GM19324 (cell line): ENCODE measurements around the gene CRYBG2.
"Not testable (repeated sequence)": the region's sequence is repeated elsewhere in the genome, so short reads cannot be mapped to it uniquely, and the experiment has no call there.

ENCODE experiments used
- ATAC-seq: cut with Tn5 transposase; IDR thresholded peaks from one replicate; pipeline ENCODE4 v1.9.1; 2021; ENCODE audit warnings: mild to moderate bottlenecking, moderate library complexity; ENCODE audit not compliant: unreplicated experiment, low FRiP score

CRYBG2 gene

DNA sequence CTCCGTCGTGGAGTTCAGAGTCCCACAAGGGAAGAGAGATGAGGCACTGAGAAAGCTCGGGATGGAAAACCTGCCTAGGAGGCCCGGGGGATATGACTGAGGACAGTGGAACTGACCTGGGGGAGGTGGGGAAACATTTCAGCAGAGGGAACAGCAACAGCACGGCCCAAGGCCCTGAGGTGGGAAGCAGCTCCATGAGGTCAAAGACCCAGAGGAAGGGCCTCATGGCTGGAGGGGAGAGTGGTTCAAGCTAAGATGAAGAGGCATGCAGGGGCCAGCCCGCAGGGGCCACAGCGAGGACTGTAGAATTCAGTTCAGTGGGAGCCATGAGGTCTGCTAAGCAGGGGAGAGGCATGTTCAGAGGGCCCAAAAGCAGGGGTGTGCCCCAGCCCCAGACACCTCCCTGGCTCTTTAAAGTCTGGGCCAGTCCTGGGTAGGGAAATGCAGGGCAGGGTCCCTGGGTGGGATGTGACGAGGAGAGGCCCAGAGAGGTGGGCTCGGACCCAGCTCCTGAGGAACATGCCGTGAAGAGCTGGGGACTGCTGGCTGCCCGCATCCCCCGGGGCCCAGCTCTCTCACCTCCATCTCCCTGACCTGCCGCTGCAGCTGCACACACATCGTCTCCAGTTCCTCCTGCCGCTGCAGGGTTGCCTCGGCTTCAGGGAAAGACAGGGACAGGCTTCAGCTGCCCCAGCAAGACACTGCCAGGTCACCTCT lies 57.4 kb downstream of the CRYBG2 start:
- ATAC-seq, result no peak

DNA sequence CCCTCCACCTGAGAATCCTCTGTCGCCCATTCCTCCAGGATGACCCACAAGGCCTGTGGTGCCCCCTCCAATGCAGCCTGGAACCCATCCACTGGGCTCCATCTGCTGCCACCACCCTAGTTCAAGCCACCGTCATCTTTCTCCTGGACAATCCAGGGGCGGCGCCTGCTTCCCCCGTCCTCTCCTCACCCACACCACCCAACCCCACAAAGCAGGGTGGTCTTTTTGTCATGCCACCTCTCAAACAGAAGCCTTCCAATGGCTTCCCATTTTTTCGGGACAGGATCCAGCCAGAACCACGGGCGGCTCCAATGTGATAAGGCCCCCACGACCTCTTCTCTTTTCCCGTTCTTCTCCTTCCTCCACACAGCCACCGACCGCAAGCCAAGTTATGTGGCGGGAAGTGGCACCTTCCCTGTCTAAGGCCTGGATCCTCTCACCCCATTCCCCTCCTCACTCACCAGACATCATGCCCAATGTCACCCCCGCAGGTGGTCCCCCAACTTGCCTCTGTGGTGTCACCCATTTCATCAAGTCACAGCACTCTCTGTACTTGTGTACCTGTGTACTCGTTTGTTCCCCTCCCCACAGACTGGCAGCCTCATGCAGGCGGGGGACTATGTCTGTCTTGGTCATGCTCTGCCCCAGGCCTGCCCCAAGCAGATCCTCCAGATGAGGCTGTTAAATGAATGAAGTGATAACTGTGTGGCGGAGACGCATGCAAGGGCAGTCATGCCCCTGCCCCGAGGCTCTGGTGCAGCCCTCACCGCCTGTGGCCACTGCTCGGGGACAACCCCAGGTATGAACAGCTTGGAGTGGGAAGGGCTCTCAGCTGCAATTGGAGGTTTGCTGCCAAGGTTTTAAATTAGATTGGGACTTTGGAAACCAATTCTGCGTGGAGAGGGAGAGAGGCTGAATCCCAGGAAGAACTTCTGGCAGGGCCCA lies 58.5 kb downstream of the CRYBG2 start:
- no peak for ATAC-seq

DNA sequence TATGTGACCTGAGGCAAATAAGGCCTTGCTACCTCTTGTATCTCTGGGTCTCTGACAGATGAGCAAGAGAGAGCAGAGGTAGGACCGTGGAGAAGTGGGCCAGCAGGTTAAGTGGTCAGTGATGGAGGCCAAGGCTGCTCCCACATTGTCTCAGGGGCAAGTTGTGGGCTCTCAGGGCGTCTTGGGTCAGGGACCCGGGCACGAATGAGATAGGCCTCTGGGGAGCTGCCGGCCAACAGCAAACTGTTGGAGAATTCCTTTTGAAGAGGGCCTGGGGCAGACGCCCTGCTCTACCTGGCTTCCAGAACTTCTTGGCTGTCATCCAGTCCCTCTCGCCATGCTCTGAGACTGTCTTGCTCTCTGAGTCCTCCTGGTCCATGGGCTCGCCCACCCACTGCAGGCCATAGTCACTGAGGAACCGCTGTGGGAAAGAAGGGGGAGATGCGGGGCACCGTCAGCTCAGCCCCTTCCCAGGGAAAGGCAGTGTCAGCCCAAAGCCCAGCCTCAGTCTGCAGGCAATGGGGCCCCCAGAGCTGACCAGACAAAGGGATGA lies 59.9 kb downstream of the CRYBG2 start:
- ATAC-seq, result no peak

DNA sequence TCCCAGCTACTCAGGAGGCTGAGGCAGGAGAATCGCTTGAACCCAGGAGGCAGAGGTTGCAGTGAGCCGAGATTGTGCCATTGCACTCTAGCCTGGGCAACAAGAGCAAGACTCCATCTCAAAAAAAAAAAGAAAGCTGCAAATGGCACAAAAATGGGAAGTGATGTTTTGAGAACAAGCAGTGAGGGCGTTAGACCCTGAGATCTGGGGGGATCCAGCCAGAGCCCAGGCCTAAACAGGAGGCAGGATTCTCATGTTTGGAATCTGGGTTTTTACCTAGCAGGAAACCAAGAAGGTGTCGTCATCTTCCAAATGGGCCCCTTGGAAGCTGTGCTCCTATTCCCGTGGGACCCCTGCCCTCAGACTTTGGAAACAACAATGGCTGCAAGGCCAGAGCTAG lies 61.2 kb downstream of the CRYBG2 start:
- not testable (repeated sequence) for ATAC-seq

DNA sequence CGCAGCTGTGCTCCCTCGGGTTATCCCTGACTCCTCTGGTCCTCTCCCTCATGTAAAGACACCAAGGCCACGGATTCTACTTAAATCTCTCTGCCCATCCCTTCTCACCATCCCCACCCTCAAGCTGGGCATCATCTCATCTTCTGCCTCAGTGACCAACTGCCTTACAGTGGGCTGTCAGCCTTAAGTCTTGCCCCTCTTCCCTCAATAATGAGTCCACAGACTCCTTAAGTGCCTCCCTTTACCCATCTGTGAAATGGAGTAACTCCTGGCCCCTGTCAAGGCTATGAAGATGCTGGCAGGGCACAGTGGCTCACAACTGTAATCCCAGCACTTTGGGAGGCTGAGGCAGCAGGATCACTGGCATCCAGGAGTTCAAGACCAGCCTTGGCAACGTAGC lies 62.0 kb downstream of the CRYBG2 start:
- no peak for ATAC-seq

DNA sequence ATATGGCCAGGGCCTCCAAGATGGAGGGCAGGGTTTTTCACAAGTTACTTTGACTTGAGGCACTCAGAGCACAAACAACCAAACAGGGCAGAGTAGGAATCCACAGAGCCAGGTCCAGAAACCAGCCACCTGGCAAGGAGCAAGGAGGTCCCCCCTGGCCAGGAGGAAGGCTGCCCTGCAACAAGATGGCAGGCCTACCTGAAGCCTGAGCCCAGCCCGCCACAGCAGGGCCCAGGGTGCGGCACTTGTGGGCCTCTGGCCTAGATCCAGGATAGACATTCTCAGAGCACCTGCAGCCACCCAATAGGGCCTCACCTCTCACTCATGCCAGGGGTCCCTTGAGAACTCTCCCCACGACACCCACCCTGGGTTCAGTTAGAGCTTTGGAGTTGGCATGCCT lies 62.5 kb downstream of the CRYBG2 start:
- ATAC-seq, result no peak

DNA sequence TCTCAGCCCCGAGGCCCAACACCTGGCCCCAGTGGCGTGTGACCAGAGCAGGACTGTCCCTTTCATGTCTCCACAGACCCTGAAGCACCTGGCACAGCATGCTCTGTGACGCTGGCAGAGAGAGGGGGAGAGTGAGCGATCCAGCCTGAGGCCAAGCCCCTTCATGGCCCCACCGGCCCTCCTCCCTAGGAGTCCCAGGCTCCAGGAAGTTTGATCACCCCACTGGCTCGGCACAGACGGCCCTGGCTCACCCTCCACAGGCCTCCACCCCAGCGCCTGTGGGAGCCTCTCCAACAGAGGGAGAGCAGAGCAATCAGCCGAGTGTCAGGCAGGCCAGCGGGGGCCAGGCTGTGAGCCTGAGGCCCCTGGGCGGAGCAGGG lies 63.1 kb downstream of the CRYBG2 start:
- no peak for ATAC-seq

DNA sequence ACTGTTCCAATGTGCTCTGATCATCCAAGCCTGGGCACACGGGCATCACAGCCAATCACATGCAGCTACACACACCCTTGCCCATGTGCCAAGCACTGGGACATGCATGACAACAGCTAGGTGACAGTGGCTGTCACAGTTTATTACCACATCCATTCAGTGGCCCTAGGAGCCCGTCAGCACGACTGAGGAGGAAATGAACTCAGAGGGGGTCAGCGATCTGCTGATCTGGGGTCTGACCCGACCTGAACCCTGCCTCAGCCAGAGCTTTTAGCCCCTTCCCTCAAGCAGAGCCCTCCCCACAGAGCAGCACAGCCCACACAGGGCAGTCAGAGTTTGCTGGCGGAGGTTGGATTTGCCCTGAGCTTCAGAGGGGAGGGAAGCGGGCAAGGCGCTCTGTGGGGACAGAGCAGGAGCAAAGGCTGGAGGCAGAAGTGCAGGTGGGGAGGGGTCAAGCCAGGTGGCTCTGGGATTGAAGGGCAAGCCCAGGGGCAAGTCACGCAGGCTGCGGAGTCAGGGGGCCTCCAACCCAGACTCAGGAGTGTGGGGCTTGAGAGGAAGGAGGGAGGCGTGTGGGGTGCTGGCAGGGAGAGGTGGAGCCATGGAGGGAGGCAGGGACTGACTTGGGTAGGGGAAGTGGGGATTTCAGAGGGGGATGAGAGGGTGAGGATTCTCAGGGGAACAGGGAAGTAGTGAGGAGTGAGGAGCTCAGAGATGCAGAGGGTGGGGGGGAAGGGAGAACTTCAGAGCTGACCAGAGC lies 63.6 kb downstream of the CRYBG2 start:
- no peak for ATAC-seq

DNA sequence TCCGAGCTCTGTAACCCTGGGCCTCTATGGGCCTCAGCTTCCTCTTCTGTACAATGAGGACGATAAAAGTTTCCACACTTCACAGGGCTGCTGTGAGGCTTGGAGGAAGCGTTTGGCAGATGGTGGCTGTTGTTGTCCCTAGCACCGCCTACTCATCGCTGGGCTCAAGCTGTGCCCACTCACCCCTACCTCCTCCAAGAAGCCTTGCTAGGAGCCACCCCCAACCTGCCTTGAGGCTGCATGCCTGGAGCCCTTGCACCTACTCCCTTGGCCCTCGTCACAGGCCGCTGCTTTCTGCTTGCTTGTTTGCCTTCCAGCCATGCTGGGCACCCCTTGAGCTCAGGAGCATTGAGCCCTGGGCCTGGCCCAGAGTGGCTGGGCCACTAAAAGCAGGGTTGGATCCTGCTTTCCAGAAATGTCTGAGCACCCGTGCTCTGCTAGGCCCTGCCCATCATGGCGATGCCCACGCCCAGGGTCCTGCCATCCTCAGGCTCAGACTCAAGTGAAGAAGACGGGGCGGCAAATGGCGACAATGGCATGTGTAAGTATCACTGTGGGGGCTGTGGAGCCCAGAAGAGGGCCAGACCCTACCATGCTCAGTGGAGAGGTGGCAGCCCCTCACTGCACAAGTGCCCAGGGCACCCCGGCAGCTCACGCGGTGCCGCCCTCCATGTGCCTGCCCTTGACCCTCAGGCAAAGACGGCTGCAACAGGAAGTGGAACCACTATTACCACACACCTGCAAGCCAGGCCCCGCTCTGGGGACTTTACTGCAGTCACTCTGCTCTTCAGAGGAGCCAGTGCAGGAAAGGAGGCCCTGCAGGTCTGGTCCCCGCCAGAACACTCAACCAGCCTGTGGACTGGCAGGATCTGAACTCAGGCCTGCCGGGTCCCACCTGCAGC lies 64.5 kb downstream of the CRYBG2 start:
- peak; percentile 47 for ATAC-seq

DNA sequence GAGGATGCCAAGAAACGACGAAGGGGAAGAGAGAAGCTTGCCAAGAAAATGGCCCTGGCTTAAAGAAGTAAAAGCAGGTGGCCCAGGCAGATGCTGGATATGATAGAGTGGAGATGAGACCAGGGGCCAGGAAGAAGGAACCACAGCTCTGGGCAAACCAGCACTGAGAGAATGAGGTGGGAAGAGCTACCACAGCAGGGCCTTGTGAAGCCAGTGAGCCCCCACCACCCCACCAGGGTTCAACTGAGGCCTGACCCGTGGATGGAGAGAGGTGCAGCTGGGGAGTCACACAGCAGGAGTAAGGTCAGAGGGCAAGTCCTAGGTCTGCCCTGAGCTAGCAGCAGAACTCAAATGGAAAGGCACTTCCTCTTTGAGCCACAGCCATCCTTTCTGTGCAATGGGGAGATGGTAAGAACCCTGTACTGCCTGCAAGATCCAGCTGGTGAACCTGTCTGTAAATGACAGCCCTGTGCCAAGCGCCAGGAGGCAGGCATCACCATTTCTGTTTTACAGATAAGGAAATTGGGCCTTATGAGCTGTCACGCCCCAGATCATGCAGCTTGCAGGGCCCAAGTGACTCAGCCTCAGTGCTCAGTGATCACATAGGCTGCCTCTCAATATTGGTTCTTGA lies 65.5 kb downstream of the CRYBG2 start:
- ATAC-seq, result no peak

DNA sequence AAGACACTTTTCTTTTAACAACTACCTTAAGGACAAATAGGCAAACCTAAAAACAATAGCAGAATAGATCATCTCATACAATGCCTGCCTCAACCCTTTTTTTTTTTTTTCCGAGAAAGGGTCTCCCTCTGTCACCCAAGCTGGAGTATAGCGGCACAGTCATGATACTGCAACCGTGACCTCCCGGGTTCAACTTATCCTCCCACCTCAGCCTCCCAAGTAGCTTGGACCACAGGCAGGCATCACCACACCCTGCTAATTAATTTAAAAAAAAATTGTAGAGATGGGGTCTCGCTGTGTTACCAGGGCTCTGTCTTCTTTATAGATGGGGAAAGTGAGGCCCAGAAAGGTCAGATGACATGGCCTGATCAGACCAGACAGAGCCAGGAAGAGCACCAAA lies 66.1 kb downstream of the CRYBG2 start:
- ATAC-seq, result no peak

DNA sequence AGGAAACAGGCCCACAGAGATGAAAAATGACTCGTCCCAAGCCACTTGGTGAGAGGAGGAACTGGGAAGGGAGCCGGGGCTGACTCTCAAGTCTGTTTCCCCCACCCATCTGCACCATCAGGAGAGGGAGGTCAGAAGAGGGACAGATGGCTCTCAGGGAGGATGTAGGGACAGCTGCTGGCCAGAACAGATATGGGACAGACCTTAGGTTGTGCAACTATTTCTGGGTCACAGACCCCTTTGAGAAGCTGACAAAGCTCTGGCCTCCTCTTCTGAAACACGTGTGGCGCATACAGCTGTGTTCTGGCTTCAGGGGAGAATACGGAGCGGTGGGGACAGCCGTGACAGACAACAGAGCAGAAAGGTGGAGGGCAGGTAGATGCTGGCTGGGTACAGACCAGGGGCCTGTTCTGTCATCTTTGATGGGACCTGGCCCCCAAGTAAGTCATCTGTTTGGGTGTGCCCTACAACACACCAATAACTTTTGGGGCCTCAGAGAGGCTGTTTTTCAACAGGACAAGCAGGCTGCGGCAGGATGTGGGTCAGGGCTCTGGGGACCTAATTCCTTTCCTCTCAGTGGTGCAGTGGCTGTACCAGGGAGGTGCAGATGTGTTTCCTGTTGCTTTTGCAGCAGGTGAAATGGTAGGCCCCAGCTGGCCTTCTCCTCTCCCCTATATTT lies 66.8 kb downstream of the CRYBG2 start:
- no peak for ATAC-seq

DNA sequence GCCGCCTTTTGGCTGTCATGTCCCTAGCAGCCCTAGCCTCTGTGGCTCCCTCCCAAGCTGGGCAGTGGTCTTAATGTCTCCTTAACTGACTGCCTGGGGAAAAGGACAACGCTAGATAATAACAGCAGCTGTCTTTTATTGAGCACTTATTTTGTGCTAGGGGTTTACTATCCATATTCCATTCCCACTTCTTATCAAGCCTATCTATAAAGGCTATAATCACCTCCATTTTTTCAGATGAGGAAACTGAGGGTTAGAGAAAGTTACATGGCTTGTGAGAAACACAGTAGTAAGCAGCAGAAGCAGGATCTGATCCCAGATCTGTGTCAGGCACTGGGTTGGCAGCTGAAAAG lies 67.9 kb downstream of the CRYBG2 start:
- ATAC-seq, result no peak

DNA sequence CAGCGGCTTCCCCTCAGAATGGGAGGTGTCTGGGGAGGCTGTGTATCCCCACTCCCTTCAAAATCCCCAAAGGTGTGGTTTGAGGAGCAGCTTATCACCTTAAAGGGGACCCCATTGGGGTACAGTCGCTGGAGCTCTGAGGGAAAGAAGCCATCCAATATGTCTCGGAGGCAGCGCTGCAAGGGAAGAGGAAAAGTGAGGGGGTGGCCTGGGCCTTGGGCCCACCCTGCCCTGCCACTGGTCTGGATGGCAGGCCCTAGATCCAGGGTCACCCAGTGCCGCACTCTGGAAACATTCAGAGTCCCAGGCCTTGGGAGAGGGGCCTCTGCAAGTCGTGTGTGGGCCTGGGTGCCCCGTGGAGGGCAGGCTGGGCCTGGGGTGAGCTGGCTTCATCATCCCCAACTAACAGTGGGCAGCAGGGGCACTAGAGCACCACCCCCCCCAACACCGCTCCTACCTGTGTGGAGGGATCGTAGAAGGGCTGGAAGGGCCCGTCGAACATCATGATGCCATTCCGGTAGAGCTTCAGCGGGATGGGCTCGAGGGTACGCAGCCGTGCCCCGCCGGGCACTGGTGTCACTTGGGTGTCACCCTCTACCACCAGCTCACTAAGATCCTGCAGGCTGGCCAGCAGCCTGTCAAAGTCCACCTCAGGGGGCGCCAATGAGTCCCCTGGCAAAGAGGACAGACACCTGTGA lies 68.4 kb downstream of the CRYBG2 start:
- no peak for ATAC-seq

DNA sequence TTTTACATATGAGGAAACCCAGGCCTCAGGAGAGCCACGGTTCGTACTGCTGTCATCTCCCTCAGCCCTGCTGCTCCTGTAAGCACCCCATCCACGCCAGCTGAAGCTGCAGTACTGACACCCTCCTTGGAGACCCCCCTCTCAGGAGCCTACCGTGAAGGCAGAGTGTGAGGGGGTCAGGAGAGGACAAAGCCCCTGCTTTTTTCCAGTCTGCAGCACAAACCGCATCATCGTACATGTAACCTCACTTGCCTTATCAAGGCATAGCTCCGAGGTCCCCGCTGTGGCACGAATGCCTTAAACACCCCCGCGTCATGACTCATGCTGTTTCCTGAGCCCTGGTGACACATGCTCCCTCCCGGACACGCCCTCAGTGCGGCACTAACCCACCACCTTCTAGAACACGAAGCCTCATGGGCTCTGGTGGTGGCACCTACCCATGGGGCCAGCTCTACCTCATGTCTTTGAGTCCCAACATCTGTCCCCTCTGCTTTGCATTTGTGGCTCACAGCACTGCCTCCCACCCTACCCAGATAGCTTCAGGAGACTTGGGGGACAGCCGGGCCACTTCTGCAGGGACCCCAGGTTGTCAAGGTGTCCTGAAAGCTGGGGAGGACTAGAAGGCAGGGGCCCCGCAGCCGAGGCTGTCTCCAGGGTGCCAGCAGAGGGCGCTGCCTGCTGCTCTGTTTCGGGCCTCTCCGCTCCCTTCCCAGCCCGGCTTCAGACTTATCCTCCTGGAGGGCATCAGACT lies 69.2 kb downstream of the CRYBG2 start:
- ATAC-seq, result no peak

DNA sequence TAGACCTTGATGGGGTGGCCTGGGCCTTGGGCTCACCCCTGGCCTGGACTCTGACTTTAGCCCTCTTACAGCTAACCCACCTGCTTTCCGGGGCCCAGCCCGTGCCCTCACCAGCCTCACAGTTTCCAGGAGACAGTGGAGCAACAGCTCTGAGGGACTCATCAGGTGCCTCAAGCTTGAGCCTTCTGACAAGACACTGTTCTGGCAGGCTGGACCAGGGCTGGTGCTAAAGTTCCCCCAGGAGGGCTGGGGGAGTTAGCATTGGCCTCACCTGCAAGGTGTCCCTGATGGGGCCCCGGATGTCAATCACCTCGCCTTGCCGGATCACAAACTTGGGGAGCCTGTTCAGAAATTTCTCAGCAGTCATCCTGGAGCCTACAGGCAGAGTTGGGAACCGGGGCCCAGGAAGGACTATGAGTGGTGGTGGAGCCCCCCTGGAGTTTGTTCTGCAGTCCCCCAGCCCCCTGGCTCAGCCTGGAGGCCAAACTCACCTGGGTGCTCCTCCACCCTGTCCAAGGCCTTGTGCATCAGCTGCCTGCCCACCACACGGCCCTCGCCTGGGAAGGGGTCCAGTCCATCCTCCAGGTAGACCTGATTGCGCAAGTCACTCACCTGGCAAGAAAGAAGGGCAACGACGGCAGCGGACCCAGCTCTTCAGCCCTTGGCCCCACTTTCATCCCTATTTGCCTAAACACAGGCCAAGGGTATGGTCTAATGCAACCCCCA lies 69.9 kb downstream of the CRYBG2 start:
- ATAC-seq, result no peak

DNA sequence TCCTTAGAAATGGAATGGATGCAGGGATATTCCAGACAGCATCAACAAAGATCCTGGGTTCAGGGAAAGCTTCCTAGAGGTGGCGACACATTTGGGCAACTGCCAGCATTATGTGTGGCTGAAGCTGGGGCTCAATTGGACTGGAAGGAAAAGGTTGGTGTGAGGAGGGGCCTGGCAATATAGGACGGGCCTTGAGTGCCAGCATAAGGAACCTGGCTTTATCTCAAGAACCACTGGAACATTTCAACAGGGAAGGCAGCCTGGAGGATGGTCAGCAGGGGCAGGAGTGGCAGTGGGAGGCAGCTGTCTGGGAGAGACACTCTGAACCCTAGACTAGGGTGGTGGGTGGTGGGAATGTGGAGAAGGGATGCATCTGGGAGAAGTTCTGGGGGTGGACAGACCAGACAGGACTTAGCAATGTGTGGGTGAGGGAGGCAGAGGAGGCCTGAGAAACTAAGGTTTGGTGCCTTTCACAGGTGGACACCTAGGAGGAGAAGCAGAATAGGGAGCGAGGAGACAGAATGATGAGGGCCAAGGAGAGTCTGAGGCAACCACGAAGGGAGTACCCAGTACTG lies 70.6 kb downstream of the CRYBG2 start:
- no peak for ATAC-seq
